ENCODE measurements around the gene TEKT4.
"Not testable (repeated sequence)": the region's sequence is repeated elsewhere in the genome, so short reads cannot be mapped to it uniquely, and the experiment has no call there.

The TEKT4 gene

GRCh38 chr2:94876523-94876863, 5.3 kb downstream of the TEKT4 start:
- no peaks in the 10 kb centered on the region for H3K9me2 ChIP-seq (ENCODE audit: low read depth, low read length)
- H3K36me3 ChIP-seq (ENCODE audit: insufficient read depth, low read length), result no peaks in the 10 kb centered on the region
- no peak overlapping the region for H2AFZ ChIP-seq (ENCODE audit: low read length)
- no peaks in the 10 kb centered on the region for H4K20me1 ChIP-seq (ENCODE audit: insufficient read depth, low read length)
- H3K27me3 ChIP-seq (ENCODE audit: insufficient read depth, low read length), result no peaks in the 10 kb centered on the region
- no peaks in the 10 kb centered on the region for H3K79me2 ChIP-seq (ENCODE audit: insufficient read depth, low read length)
- no peaks in the 10 kb centered on the region for H3K9me3 ChIP-seq (ENCODE audit: low read length)
- no peak overlapping the region for H3K27ac ChIP-seq (ENCODE audit: low read depth, low read length, poor library complexity, severe bottlenecking)
- no peaks in the 10 kb centered on the region for H3K4me1 ChIP-seq (ENCODE audit: insufficient read depth, low read length, severe bottlenecking)
- no peak overlapping the region for H3K4me2 ChIP-seq (ENCODE audit: low read length)
- H3K4me3 ChIP-seq (ENCODE audit: low read depth, low read length, poor library complexity, severe bottlenecking), result no peak overlapping the region
- TF ChIP-seq CTCF (IDR thresholded peaks at IDR 0.05; ENCODE audit: low read length), result no peak
- no peak for TF ChIP-seq EZH2 (IDR thresholded peaks at IDR 0.05; ENCODE audit: borderline replicate concordance, low read length)
- H3F3A ChIP-seq (ENCODE audit: insufficient read depth, low read length), result no peaks in the 10 kb centered on the region
- H3K9ac ChIP-seq (ENCODE audit: low read length), result no peak overlapping the region

- Histone ChIP-seq H2AFZ (ENCODE audit: low read length) (no peak overlapping the region), H3K4me1 (ENCODE audit: insufficient read depth, low read length, severe bottlenecking) (no peaks in the 10 kb centered on the region), H3K4me2 (ENCODE audit: low read length) (no peak overlapping the region), H3K27ac (ENCODE audit: low read depth, low read length, poor library complexity, severe bottlenecking) (no peak overlapping the region), H3K9me2 (ENCODE audit: low read depth, low read length) (no peaks in the 10 kb centered on the region), H3K9me3 (ENCODE audit: low read length) (no peaks in the 10 kb centered on the region), H3K4me3 (ENCODE audit: low read depth, low read length, poor library complexity, severe bottlenecking) (no peak overlapping the region), H3K27me3 (ENCODE audit: insufficient read depth, low read length) (no peaks in the 10 kb centered on the region), H3K79me2 (ENCODE audit: insufficient read depth, low read length) (no peaks in the 10 kb centered on the region), H3K9ac (ENCODE audit: low read length) (no peak overlapping the region), H3F3A (ENCODE audit: insufficient read depth, low read length) (no peaks in the 10 kb centered on the region), H3K36me3 (ENCODE audit: insufficient read depth, low read length) (no peaks in the 10 kb centered on the region), H4K20me1 (ENCODE audit: insufficient read depth, low read length) (no peaks in the 10 kb centered on the region)
- TF ChIP-seq EZH2 (IDR thresholded peaks at IDR 0.05; ENCODE audit: borderline replicate concordance, low read length) (no peak), CTCF (IDR thresholded peaks at IDR 0.05; ENCODE audit: low read length) (no peak)
These were observed 5.9 kb downstream of the TEKT4 start for GRCh38 chr2:94877129-94877528.

GRCh38 chr2:94878575-94878974, 7.3 kb downstream of the TEKT4 start:
- H3K9ac ChIP-seq (ENCODE audit: low read length); H3K9me3 ChIP-seq (ENCODE audit: low read length); H3K9me2 ChIP-seq (ENCODE audit: low read depth, low read length); H3K36me3 ChIP-seq (ENCODE audit: insufficient read depth, low read length); H3K4me1 ChIP-seq (ENCODE audit: insufficient read depth, low read length, severe bottlenecking); H3K79me2 ChIP-seq (ENCODE audit: insufficient read depth, low read length); H3F3A ChIP-seq (ENCODE audit: insufficient read depth, low read length); H3K27ac ChIP-seq (ENCODE audit: low read depth, low read length, poor library complexity, severe bottlenecking); H2AFZ ChIP-seq (ENCODE audit: low read length); H3K4me3 ChIP-seq (ENCODE audit: low read depth, low read length, poor library complexity, severe bottlenecking); H3K27me3 ChIP-seq (ENCODE audit: insufficient read depth, low read length); H4K20me1 ChIP-seq (ENCODE audit: insufficient read depth, low read length); H3K4me2 ChIP-seq (ENCODE audit: low read length): not testable (repeated sequence)

- Histone ChIP-seq H3K9me2 (ENCODE audit: low read depth, low read length) (no peaks in the 10 kb centered on the region), H3K9me3 (ENCODE audit: low read length) (no peaks in the 10 kb centered on the region), H3K27me3 (ENCODE audit: insufficient read depth, low read length) (no peaks in the 10 kb centered on the region), H3F3A (ENCODE audit: insufficient read depth, low read length) (no peaks in the 10 kb centered on the region), H2AFZ (ENCODE audit: low read length) (no peak overlapping the region), H3K4me3 (ENCODE audit: low read depth, low read length, poor library complexity, severe bottlenecking) (no peak overlapping the region), H3K36me3 (ENCODE audit: insufficient read depth, low read length) (no peaks in the 10 kb centered on the region), H3K27ac (ENCODE audit: low read depth, low read length, poor library complexity, severe bottlenecking) (no peak overlapping the region), H3K4me1 (ENCODE audit: insufficient read depth, low read length, severe bottlenecking) (no peaks in the 10 kb centered on the region), H3K79me2 (ENCODE audit: insufficient read depth, low read length) (no peaks in the 10 kb centered on the region), H4K20me1 (ENCODE audit: insufficient read depth, low read length) (no peaks in the 10 kb centered on the region), H3K9ac (ENCODE audit: low read length) (no peak overlapping the region), H3K4me2 (ENCODE audit: low read length) (no peak overlapping the region)
- no peak for TF ChIP-seq CTCF (IDR thresholded peaks at IDR 0.05; ENCODE audit: low read length)
- TF ChIP-seq EZH2 (IDR thresholded peaks at IDR 0.05; ENCODE audit: borderline replicate concordance, low read length), result no peak
These were observed 8.2 kb downstream of the TEKT4 start for GRCh38 chr2:94879314-94879981.
